Cardiac muscle cell (in vitro differentiated cells and primary cell): ENCODE measurements around the gene LRP2. TPM values are rescaled to one million over a fixed set of nuclear protein-coding genes. Genes with fewer than 3 reads are reported as not detected.
"Not testable (repeated sequence)": the region's sequence is repeated elsewhere in the genome, so short reads cannot be mapped to it uniquely, and the experiment has no call there.

ENCODE experiments used
- DNase-seq, 2 donors: peaks; one replicate each; pipeline versions ENCODE4 v3.0.0 to v3.0.0-alpha.2; 2010 to 2017; ENCODE audit warnings: low read depth in 1 of 2, low spot score in 1 of 2
- H3K27ac ChIP-seq: fragments of 200-600 bp; sonication (generic); 2 replicates; pipeline ENCODE4 v1.5.1; 2016
- H3K27me3 ChIP-seq: fragments of 200-600 bp; sonication (generic); 2 replicates; pipeline ENCODE4 v1.6.0; 2016; ENCODE audit warnings: control low read depth
- H3K36me3 ChIP-seq: fragments of 200-600 bp; sonication (generic); 2 replicates; pipeline ENCODE4 v1.5.1; 2016; ENCODE audit warnings: control low read depth
- H3K4me1 ChIP-seq: fragments of 200-600 bp; sonication (generic); 2 replicates; pipeline ENCODE4 v1.8.1; 2017; ENCODE audit warnings: low read depth, mild to moderate bottlenecking, mixed run types
- H3K4me3 ChIP-seq: fragments of 200-600 bp; sonication (generic); 2 replicates; pipeline ENCODE4 v1.5.1; 2016; ENCODE audit warnings: mild to moderate bottlenecking
- H3K9me3 ChIP-seq: fragments of 200-600 bp; sonication (generic); 2 replicates; pipeline ENCODE4 v1.5.1; 2017; ENCODE audit warnings: low read depth, mild to moderate bottlenecking, control low read depth
- CTCF ChIP-seq: IDR thresholded peaks from 2 replicates; pipeline ENCODE4 v1.5.1; 2012; ENCODE audit warnings: low read depth, mild to moderate bottlenecking, low read length
- polyA plus RNA-seq: library from polyadenylated mRNA; unstranded; fragments of >200 nt; fragmentation: Nextera tagmentation; extraction: Ambion mirVana; gene quantifications from 2 replicates; pipeline ENCODE4 v1.2.1, GENCODE V29; 2016
- total RNA-seq: library from RNA; depleted of rRNA; stranded (reverse); fragments of >200 nt; gene quantifications from 2 replicates; pipeline ENCODE4 v1.2.3, GENCODE V29; 2016

LRP2 gene
- total and polyA plus RNA-seq, 2 experiments from 2014 or later, result 1.5 to 1.7 TPM

GRCh38 chr2:169141713-169142352 lies 220.5 kb downstream of the LRP2 start:
- no peak overlapping the region for H3K4me3 ChIP-seq
- DNase-seq, result peak; percentile 72 to 80
- H3K36me3 ChIP-seq, result no peaks in the 10 kb centered on the region
- no peaks in the 10 kb centered on the region for H3K27me3 ChIP-seq
- peak; percentile 97 for TF ChIP-seq CTCF
- H3K9me3 ChIP-seq, result no peaks in the 10 kb centered on the region
- H3K27ac ChIP-seq, result no peak overlapping the region
- peaks cover 14% of the 10 kb centered on the region for H3K4me1 ChIP-seq

- no peak for DNase-seq
- no peak for TF ChIP-seq CTCF
- no peak overlapping the region for H3K4me3 ChIP-seq
Measured at GRCh38 chr2:169139993-169140767, 222.2 kb downstream of the LRP2 start.

GRCh38 chr2:169139145-169139544 lies 223.2 kb downstream of the LRP2 start:
- Histone ChIP-seq H3K27me3 (no peaks in the 10 kb centered on the region), H3K36me3 (no peaks in the 10 kb centered on the region), H3K27ac (no peak overlapping the region), H3K4me1 (peaks cover 14% of the 10 kb centered on the region), H3K4me3 (no peak overlapping the region), H3K9me3 (no peaks in the 10 kb centered on the region)
- peak in 1 of 2 donors; percentile 64 for DNase-seq
- TF ChIP-seq CTCF, result no peak

More at GRCh38 chr2:169139993-169140767, 222.2 kb downstream of the LRP2 start:
- no peak overlapping the region for H3K27ac ChIP-seq
- no peaks in the 10 kb centered on the region for H3K9me3 ChIP-seq
- H3K27me3 ChIP-seq, result no peaks in the 10 kb centered on the region
- H3K36me3 ChIP-seq, result no peaks in the 10 kb centered on the region
- peaks cover 14% of the 10 kb centered on the region for H3K4me1 ChIP-seq

- DNase-seq, result no peak
- no peaks in the 10 kb centered on the region for H3K9me3 ChIP-seq
- no peak overlapping the region for H3K4me3 ChIP-seq
- no peaks in the 10 kb centered on the region for H3K36me3 ChIP-seq
- H3K27ac ChIP-seq, result no peak overlapping the region
- TF ChIP-seq CTCF, result no peak
- H3K4me1 ChIP-seq, result peaks cover 14% of the 10 kb centered on the region
- H3K27me3 ChIP-seq, result no peaks in the 10 kb centered on the region
Measured at GRCh38 chr2:169137924-169138323, 224.4 kb downstream of the LRP2 start.

- no peaks in the 10 kb centered on the region for H3K9me3 ChIP-seq
- TF ChIP-seq CTCF, result no peak
- no peak overlapping the region for H3K4me3 ChIP-seq
- peak in 1 of 2 donors; percentile 71 for DNase-seq
- no peaks in the 10 kb centered on the region for H3K36me3 ChIP-seq
- H3K27ac ChIP-seq, result no peak overlapping the region
- H3K4me1 ChIP-seq, result peaks cover 14% of the 10 kb centered on the region
- no peaks in the 10 kb centered on the region for H3K27me3 ChIP-seq
Measured at GRCh38 chr2:169136885-169137534, 225.3 kb downstream of the LRP2 start.

- H3K4me3 ChIP-seq, H3K9me3 ChIP-seq, H3K36me3 ChIP-seq, H3K27ac ChIP-seq, DNase-seq, H3K27me3 ChIP-seq: not testable (repeated sequence)
- H3K4me1 ChIP-seq, result peaks cover 14% of the 10 kb centered on the region
Measured at GRCh38 chr2:169136428-169136827, 225.9 kb downstream of the LRP2 start.

GRCh38 chr2:169134272-169134671 lies 228.1 kb downstream of the LRP2 start:
- not testable (repeated sequence) for H3K27ac ChIP-seq, H3K27me3 ChIP-seq, DNase-seq, H3K9me3 ChIP-seq, H3K4me3 ChIP-seq, H3K36me3 ChIP-seq
- peaks cover 11% of the 10 kb centered on the region for H3K4me1 ChIP-seq
